ENCODE data around the gene ACSL5. TPM values are rescaled to one million over a fixed set of nuclear protein-coding genes. Genes with fewer than 3 reads are reported as not detected.

The ACSL5 gene
- total and polyA plus RNA-seq, 2 experiments from 2014 or later = not detected

- Histone ChIP-seq H3K79me2 (replicated peaks; ENCODE audit: insufficient read depth) (no peaks in the 10 kb centered on the region), H3K4me1 (ENCODE audit: insufficient read depth) (no peaks in the 10 kb centered on the region), H2AFZ (no peak overlapping the region), H3K27ac (ENCODE audit: low read depth) (no peak overlapping the region), H3K9me2 (ENCODE audit: insufficient read depth) (no peaks in the 10 kb centered on the region), H3K36me3 (ENCODE audit: insufficient read depth) (no peaks in the 10 kb centered on the region), H4K20me1 (replicated peaks; ENCODE audit: insufficient read depth) (no peaks in the 10 kb centered on the region), H3K27me3 (ENCODE audit: insufficient read depth) (no peaks in the 10 kb centered on the region), H3K4me2 (no peak overlapping the region), H3K4me3 (no peak overlapping the region), H3F3A (replicated peaks; ENCODE audit: low read depth) (no peaks in the 10 kb centered on the region)
- peaks cover 2% of the 10 kb centered on the region; the same call in 1 of the 3 replicates for H3K4me1 Mint-ChIP-seq
- no peak overlapping the region for H3K4me3 Mint-ChIP-seq
- DNase-seq (ENCODE audit: low spot score) = no peak
- H3K9me3 Mint-ChIP-seq = peaks cover 3% of the 10 kb centered on the region; the same call in 1 of the 3 replicates
- no peak overlapping the region for H3K27ac Mint-ChIP-seq
- no peak for TF ChIP-seq EZH2 (IDR thresholded peaks at IDR 0.05; ENCODE audit: low read depth, unreplicated experiment)
- TF ChIP-seq, protein P1, sequence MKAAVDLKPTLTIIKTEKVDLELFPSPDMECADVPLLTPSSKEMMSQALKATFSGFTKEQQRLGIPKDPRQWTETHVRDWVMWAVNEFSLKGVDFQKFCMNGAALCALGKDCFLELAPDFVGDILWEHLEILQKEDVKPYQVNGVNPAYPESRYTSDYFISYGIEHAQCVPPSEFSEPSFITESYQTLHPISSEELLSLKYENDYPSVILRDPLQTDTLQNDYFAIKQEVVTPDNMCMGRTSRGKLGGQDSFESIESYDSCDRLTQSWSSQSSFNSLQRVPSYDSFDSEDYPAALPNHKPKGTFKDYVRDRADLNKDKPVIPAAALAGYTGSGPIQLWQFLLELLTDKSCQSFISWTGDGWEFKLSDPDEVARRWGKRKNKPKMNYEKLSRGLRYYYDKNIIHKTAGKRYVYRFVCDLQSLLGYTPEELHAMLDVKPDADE (IDR thresholded peaks at IDR 0.05) = no peak
- TF ChIP-seq, protein P2, sequence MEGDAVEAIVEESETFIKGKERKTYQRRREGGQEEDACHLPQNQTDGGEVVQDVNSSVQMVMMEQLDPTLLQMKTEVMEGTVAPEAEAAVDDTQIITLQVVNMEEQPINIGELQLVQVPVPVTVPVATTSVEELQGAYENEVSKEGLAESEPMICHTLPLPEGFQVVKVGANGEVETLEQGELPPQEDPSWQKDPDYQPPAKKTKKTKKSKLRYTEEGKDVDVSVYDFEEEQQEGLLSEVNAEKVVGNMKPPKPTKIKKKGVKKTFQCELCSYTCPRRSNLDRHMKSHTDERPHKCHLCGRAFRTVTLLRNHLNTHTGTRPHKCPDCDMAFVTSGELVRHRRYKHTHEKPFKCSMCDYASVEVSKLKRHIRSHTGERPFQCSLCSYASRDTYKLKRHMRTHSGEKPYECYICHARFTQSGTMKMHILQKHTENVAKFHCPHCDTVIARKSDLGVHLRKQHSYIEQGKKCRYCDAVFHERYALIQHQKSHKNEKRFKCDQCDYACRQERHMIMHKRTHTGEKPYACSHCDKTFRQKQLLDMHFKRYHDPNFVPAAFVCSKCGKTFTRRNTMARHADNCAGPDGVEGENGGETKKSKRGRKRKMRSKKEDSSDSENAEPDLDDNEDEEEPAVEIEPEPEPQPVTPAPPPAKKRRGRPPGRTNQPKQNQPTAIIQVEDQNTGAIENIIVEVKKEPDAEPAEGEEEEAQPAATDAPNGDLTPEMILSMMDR (conservative IDR thresholded peaks at IDR 0.05; ENCODE audit: low read depth in 2 of 2) = no peak
- TF ChIP-seq ZNF331 (CRISPR knock-in tag; IDR thresholded peaks at IDR 0.05; ENCODE audit: low read depth) = no peak
- TF ChIP-seq CREB1 (CRISPR knock-in tag; IDR thresholded peaks at IDR 0.05; ENCODE audit: low read depth) = no peak
- TF ChIP-seq, protein P3, sequence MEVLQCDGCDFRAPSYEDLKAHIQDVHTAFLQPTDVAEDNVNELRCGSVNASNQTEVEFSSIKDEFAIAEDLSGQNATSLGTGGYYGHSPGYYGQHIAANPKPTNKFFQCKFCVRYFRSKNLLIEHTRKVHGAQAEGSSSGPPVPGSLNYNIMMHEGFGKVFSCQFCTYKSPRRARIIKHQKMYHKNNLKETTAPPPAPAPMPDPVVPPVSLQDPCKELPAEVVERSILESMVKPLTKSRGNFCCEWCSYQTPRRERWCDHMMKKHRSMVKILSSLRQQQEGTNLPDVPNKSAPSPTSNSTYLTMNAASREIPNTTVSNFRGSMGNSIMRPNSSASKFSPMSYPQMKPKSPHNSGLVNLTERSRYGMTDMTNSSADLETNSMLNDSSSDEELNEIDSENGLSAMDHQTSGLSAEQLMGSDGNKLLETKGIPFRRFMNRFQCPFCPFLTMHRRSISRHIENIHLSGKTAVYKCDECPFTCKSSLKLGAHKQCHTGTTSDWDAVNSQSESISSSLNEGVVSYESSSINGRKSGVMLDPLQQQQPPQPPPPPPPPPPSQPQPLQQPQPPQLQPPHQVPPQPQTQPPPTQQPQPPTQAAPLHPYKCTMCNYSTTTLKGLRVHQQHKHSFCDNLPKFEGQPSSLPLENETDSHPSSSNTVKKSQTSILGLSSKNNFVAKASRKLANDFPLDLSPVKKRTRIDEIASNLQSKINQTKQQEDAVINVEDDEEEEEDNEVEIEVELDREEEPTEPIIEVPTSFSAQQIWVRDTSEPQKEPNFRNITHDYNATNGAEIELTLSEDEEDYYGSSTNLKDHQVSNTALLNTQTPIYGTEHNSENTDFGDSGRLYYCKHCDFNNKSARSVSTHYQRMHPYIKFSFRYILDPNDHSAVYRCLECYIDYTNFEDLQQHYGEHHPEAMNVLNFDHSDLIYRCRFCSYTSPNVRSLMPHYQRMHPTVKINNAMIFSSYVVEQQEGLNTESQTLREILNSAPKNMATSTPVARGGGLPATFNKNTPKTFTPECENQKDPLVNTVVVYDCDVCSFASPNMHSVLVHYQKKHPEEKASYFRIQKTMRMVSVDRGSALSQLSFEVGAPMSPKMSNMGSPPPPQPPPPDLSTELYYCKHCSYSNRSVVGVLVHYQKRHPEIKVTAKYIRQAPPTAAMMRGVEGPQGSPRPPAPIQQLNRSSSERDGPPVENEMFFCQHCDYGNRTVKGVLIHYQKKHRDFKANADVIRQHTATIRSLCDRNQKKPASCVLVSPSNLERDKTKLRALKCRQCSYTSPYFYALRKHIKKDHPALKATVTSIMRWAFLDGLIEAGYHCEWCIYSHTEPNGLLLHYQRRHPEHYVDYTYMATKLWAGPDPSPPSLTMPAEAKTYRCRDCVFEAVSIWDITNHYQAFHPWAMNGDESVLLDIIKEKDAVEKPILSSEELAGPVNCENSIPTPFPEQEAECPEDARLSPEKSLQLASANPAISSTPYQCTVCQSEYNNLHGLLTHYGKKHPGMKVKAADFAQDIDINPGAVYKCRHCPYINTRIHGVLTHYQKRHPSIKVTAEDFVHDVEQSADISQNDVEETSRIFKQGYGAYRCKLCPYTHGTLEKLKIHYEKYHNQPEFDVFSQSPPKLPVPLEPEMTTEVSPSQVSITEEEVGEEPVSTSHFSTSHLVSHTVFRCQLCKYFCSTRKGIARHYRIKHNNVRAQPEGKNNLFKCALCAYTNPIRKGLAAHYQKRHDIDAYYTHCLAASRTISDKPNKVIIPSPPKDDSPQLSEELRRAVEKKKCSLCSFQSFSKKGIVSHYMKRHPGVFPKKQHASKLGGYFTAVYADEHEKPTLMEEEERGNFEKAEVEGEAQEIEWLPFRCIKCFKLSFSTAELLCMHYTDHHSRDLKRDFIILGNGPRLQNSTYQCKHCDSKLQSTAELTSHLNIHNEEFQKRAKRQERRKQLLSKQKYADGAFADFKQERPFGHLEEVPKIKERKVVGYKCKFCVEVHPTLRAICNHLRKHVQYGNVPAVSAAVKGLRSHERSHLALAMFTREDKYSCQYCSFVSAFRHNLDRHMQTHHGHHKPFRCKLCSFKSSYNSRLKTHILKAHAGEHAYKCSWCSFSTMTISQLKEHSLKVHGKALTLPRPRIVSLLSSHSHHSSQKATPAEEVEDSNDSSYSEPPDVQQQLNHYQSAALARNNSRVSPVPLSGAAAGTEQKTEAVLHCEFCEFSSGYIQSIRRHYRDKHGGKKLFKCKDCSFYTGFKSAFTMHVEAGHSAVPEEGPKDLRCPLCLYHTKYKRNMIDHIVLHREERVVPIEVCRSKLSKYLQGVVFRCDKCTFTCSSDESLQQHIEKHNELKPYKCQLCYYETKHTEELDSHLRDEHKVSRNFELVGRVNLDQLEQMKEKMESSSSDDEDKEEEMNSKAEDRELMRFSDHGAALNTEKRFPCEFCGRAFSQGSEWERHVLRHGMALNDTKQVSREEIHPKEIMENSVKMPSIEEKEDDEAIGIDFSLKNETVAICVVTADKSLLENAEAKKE (CRISPR knock-in tag; IDR thresholded peaks at IDR 0.05) = no peak
- TF ChIP-seq ZNF114 (CRISPR knock-in tag; IDR thresholded peaks at IDR 0.05) = no peak
- TF ChIP-seq EZH2phosphoT487 (IDR thresholded peaks at IDR 0.05; ENCODE audit: unreplicated experiment) = no peak
- TF ChIP-seq, protein P4, sequence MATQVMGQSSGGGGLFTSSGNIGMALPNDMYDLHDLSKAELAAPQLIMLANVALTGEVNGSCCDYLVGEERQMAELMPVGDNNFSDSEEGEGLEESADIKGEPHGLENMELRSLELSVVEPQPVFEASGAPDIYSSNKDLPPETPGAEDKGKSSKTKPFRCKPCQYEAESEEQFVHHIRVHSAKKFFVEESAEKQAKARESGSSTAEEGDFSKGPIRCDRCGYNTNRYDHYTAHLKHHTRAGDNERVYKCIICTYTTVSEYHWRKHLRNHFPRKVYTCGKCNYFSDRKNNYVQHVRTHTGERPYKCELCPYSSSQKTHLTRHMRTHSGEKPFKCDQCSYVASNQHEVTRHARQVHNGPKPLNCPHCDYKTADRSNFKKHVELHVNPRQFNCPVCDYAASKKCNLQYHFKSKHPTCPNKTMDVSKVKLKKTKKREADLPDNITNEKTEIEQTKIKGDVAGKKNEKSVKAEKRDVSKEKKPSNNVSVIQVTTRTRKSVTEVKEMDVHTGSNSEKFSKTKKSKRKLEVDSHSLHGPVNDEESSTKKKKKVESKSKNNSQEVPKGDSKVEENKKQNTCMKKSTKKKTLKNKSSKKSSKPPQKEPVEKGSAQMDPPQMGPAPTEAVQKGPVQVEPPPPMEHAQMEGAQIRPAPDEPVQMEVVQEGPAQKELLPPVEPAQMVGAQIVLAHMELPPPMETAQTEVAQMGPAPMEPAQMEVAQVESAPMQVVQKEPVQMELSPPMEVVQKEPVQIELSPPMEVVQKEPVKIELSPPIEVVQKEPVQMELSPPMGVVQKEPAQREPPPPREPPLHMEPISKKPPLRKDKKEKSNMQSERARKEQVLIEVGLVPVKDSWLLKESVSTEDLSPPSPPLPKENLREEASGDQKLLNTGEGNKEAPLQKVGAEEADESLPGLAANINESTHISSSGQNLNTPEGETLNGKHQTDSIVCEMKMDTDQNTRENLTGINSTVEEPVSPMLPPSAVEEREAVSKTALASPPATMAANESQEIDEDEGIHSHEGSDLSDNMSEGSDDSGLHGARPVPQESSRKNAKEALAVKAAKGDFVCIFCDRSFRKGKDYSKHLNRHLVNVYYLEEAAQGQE (IDR thresholded peaks at IDR 0.05; ENCODE audit: unreplicated experiment) = no peak
- no peak for ATAC-seq
- no peaks in the 10 kb centered on the region for H3K36me3 Mint-ChIP-seq (ENCODE audit: low read depth)
- H3K27me3 Mint-ChIP-seq (ENCODE audit: insufficient read depth, low read depth, poor library complexity) = no peaks in the 10 kb centered on the region
These were observed 21.9 kb upstream of the ACSL5 start for GRCh38 chr10:112352044-112352443.

Measured in GM23338 (cell line).